ENCODE measurements around the gene TMED4. TPM values are rescaled to one million over a fixed set of nuclear protein-coding genes. Genes with fewer than 3 reads are reported as not detected.

The TMED4 gene
- polyA plus RNA-seq, 1 of the 3 experiments (the other 2 are of a cell fraction): 145 TPM

DNA sequence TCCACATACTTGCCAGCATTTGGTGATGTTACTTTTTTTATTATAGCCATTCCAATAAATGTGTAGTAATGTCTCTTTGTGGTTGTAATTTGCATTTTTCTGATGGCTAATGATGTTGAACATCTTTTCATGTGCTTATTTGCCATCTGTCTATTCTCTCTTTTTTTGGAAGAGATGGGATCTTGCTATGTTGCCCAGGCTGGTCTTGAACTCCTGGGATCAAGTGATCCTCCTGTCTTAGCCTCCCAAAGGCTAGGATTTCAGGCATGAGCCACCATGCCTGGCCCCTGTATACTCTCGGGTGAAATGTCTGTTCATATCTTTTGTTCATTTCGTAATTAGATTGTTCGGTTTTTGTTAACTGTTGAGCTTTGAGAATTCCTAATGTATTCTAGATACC, 27.8 kb upstream of the TMED4 start:
- Histone ChIP-seq H2AFZ (ENCODE audit: low read depth) (no peak overlapping the region), H3K27me3 (ENCODE audit: insufficient read depth) (no peaks in the 10 kb centered on the region), H3K9me2 (no peaks in the 10 kb centered on the region), H3K36me3 (replicated peaks in 1 of 2; ENCODE audit: control insufficient read depth in 1 of 2, insufficient read depth in 2 of 2, low read length in 1 of 2) (peaks cover 0 to 3% of the 10 kb centered on the region in 2 experiments), H3K9ac (no peak overlapping the region), H3F3A (replicated peaks; ENCODE audit: insufficient read depth) (peaks cover 11% of the 10 kb centered on the region), H3K4me3 (ENCODE audit: low read depth in 2 of 2, low read length in 1 of 2) (no peak overlapping the region), H3K79me2 (ENCODE audit: insufficient read depth) (peaks cover 79% of the 10 kb centered on the region), H3K27ac (ENCODE audit: low read depth in 2 of 2, low read length in 1 of 2) (no peak overlapping the region), H3K4me1 (ENCODE audit: control insufficient read depth in 1 of 2, insufficient read depth in 2 of 2, low read depth in 1 of 2, low read length in 1 of 2) (peaks cover 0 to 5% of the 10 kb centered on the region in 2 experiments; a peak in 2 of 4 replicates), H4K20me1 (ENCODE audit: insufficient read depth) (no peaks in the 10 kb centered on the region; the same call in 1 of the 2 replicates), H3K4me2 (no peak overlapping the region), H3K9me3 (no peaks in the 10 kb centered on the region)
- TF ChIP-seq, protein P1, sequence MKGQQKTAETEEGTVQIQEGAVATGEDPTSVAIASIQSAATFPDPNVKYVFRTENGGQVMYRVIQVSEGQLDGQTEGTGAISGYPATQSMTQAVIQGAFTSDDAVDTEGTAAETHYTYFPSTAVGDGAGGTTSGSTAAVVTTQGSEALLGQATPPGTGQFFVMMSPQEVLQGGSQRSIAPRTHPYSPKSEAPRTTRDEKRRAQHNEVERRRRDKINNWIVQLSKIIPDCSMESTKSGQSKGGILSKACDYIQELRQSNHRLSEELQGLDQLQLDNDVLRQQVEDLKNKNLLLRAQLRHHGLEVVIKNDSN (IDR thresholded peaks at IDR 0.05; ENCODE audit: borderline replicate concordance, low read depth): no peak
- no peak for TF ChIP-seq POLR2AphosphoS5 (IDR thresholded peaks at IDR 0.05; ENCODE audit: low read depth, low read length)
- TF ChIP-seq ELF1 (IDR thresholded peaks at IDR 0.05): no peak
- ChIA-PET POLR2A (interaction anchor here (0.7 kb wide), 1 partner anchor 75 kb away, joined by 5 read pairs; no protein-coding TSS in a partner anchor), CTCF (interaction anchor here (0.7 to 1.1 kb wide), 3 partner anchors 26 to 522 kb away, joined by 3 read pairs; no protein-coding TSS in a partner anchor)
- no peak for DNase-seq
- 97% methylated on average over 3 of the region's 3 CpGs for whole genome bisulfite sequencing (ENCODE audit: low lambda C conversion rate)

DNA sequence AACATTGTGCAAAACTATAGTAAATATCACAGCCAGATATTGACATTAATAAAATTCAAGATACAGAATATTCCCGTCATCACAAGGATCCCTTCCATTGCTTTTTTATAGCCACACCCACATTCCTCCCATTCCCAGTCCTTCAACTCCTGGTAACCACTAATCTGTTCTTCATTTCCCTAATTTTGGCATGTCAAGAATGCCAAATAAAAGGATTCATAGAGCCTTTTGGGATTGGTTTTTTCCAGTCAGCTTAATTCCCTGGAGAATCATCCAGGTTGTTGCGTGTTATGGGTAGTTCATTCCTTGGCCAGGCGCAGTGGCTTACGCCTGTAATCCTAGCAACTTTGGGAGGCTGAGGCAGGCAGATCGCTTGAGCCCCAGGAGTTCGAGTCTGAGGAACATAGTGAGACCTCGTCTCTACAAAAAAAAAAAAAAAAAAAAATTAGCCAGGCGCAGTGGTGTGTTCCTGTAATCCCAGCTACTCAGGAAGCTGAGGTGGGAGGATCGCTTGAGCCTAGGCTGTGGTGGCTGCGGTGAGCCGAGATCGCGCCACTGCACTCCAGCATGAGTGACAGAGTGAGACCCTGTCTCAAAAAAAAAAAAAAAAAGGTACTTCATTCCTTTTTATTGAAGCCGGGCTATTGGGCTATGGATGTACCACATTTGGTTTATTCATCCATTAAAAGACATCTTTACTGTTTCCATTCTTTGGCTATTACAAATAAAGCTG, 27.1 kb upstream of the TMED4 start:
- ChIA-PET CTCF (interaction anchor here (0.7 kb wide), 1 partner anchor 523 kb away, joined by 3 read pairs; no protein-coding TSS in a partner anchor), POLR2A (interaction anchor here (0.7 kb wide), 2 partner anchors 75 to 340 kb away, joined by 5 read pairs; no protein-coding TSS in a partner anchor)
- Histone ChIP-seq H3K36me3 (replicated peaks in 1 of 2; ENCODE audit: control insufficient read depth in 1 of 2, insufficient read depth in 2 of 2, low read length in 1 of 2) (no peaks in the 10 kb centered on the region), H3K4me2 (no peak overlapping the region), H3K9me2 (no peaks in the 10 kb centered on the region), H3K79me2 (ENCODE audit: insufficient read depth) (peaks cover 72% of the 10 kb centered on the region), H3K4me3 (ENCODE audit: low read depth in 2 of 2, low read length in 1 of 2) (no peak overlapping the region), H3K27ac (ENCODE audit: low read depth in 2 of 2, low read length in 1 of 2) (no peak overlapping the region), H3K4me1 (ENCODE audit: control insufficient read depth in 1 of 2, insufficient read depth in 2 of 2, low read depth in 1 of 2, low read length in 1 of 2) (peaks cover 0 to 5% of the 10 kb centered on the region in 2 experiments; a peak in 2 of 4 replicates), H3K9ac (no peak overlapping the region), H4K20me1 (ENCODE audit: insufficient read depth) (no peaks in the 10 kb centered on the region; the same call in 1 of the 2 replicates), H2AFZ (ENCODE audit: low read depth) (no peak overlapping the region), H3F3A (replicated peaks; ENCODE audit: insufficient read depth) (peaks cover 11% of the 10 kb centered on the region), H3K27me3 (ENCODE audit: insufficient read depth) (no peaks in the 10 kb centered on the region), H3K9me3 (no peaks in the 10 kb centered on the region)
- 94% methylated on average over 14 of the region's 14 CpGs for WGBS (ENCODE audit: low lambda C conversion rate)
- TF ChIP-seq SMC3 (IDR thresholded peaks at IDR 0.05; ENCODE audit: low read depth, low read length): no peak
- no peak for TF ChIP-seq FOXM1 (IDR thresholded peaks at IDR 0.05; ENCODE audit: low read depth)
- TF ChIP-seq, protein P1 (IDR thresholded peaks at IDR 0.05; ENCODE audit: borderline replicate concordance, low read depth): no peak
- TF ChIP-seq FOSL2 (IDR thresholded peaks at IDR 0.05; ENCODE audit: borderline replicate concordance, low read depth): no peak
- TF ChIP-seq FOXJ3 (CRISPR knock-in tag; IDR thresholded peaks at IDR 0.05): no peak
- no peak for TF ChIP-seq CHD2 (IDR thresholded peaks at IDR 0.05; ENCODE audit: low read length, partially characterized antibody)
- TF ChIP-seq GABPA (IDR thresholded peaks at IDR 0.05; ENCODE audit: low read depth): no peak
- no peak for TF ChIP-seq NFIC (IDR thresholded peaks at IDR 0.05; ENCODE audit: borderline replicate concordance)
- TF ChIP-seq, protein P2, sequence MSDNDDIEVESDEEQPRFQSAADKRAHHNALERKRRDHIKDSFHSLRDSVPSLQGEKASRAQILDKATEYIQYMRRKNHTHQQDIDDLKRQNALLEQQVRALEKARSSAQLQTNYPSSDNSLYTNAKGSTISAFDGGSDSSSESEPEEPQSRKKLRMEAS (IDR thresholded peaks at IDR 0.05; ENCODE audit: low read depth): no peak
- no peak for TF ChIP-seq GATA2 (CRISPR knock-in tag; IDR thresholded peaks at IDR 0.05)
- TF ChIP-seq, protein P3, sequence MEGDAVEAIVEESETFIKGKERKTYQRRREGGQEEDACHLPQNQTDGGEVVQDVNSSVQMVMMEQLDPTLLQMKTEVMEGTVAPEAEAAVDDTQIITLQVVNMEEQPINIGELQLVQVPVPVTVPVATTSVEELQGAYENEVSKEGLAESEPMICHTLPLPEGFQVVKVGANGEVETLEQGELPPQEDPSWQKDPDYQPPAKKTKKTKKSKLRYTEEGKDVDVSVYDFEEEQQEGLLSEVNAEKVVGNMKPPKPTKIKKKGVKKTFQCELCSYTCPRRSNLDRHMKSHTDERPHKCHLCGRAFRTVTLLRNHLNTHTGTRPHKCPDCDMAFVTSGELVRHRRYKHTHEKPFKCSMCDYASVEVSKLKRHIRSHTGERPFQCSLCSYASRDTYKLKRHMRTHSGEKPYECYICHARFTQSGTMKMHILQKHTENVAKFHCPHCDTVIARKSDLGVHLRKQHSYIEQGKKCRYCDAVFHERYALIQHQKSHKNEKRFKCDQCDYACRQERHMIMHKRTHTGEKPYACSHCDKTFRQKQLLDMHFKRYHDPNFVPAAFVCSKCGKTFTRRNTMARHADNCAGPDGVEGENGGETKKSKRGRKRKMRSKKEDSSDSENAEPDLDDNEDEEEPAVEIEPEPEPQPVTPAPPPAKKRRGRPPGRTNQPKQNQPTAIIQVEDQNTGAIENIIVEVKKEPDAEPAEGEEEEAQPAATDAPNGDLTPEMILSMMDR (IDR thresholded peaks at IDR 0.05): no peak
- no peak for TF ChIP-seq EZH2phosphoT487 (IDR thresholded peaks at IDR 0.05; ENCODE audit: borderline replicate concordance, low read depth)
- TF ChIP-seq MEF2A (IDR thresholded peaks at IDR 0.05; ENCODE audit: borderline replicate concordance, low read depth): no peak
- no peak for TF ChIP-seq NRF1 (IDR thresholded peaks at IDR 0.05; ENCODE audit: low read depth, low read length)
- no peak for TF ChIP-seq YY1 (IDR thresholded peaks at IDR 0.05; ENCODE audit: low read depth)
- TF ChIP-seq, protein P4, sequence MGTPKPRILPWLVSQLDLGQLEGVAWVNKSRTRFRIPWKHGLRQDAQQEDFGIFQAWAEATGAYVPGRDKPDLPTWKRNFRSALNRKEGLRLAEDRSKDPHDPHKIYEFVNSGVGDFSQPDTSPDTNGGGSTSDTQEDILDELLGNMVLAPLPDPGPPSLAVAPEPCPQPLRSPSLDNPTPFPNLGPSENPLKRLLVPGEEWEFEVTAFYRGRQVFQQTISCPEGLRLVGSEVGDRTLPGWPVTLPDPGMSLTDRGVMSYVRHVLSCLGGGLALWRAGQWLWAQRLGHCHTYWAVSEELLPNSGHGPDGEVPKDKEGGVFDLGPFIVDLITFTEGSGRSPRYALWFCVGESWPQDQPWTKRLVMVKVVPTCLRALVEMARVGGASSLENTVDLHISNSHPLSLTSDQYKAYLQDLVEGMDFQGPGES (IDR thresholded peaks at IDR 0.05; ENCODE audit: low read depth, low read length): no peak
- no peak for TF ChIP-seq JUND (IDR thresholded peaks at IDR 0.05)
- no peak for TF ChIP-seq TEAD4 (IDR thresholded peaks at IDR 0.05; ENCODE audit: borderline replicate concordance, insufficient read depth)
- DNase-seq: no peak

Data from SK-N-SH (cell line).